Stimulated activated naive CD4-positive, alpha-beta T cell treated with Interleukin-2 at 50 U/mL for 16 hours (primary cell): ENCODE measurements around the gene MAPK4.
"Not testable (repeated sequence)": the region's sequence is repeated elsewhere in the genome, so short reads cannot be mapped to it uniquely, and the experiment has no call there.

Source experiments
- DNase-seq: peaks from one replicate; lab custom pipeline; 2025; lab: John Stamatoyannopoulos, UW

Gene MAPK4

GRCh38 chr18:50754297-50754696, 194.4 kb downstream of the MAPK4 start:
- no peak for DNase-seq

GRCh38 chr18:50757358-50757757, 197.5 kb downstream of the MAPK4 start:
- no peak for DNase-seq

GRCh38 chr18:50769463-50769862, 209.6 kb downstream of the MAPK4 start:
- DNase-seq, result no peak

GRCh38 chr18:50775207-50775606, 215.3 kb downstream of the MAPK4 start:
- DNase-seq, result no peak

- no peak for DNase-seq
These were observed 215.8 kb downstream of the MAPK4 start for GRCh38 chr18:50775726-50776125.

GRCh38 chr18:50776383-50776782, 216.5 kb downstream of the MAPK4 start:
- DNase-seq, result no peak

- not testable (repeated sequence) for DNase-seq
These were observed 219.1 kb downstream of the MAPK4 start for GRCh38 chr18:50779021-50779420.
